ENCODE data around the gene IFI27L2.

IFI27L2 gene

GRCh38 chr14:94145902-94146527, 16.6 kb upstream of the IFI27L2 start:
- no peak overlapping the region for H3K9ac ChIP-seq (ENCODE audit: low read depth, low read length)
- no peak overlapping the region for H3K4me3 ChIP-seq (ENCODE audit: low read depth, low read length)
- H3K9me3 ChIP-seq (ENCODE audit: control insufficient read depth, insufficient read depth, low read length) = no peaks in the 10 kb centered on the region
- peaks cover 5% of the 10 kb centered on the region for H3K4me1 ChIP-seq (ENCODE audit: control insufficient read depth, insufficient read depth, low read length)
- no peaks in the 10 kb centered on the region for H3K36me3 ChIP-seq (ENCODE audit: control insufficient read depth, insufficient read depth, low read length)
- H3K27me3 ChIP-seq (ENCODE audit: control insufficient read depth, insufficient read depth, low read length) = no peaks in the 10 kb centered on the region

- Histone ChIP-seq H3K4me1 (ENCODE audit: control insufficient read depth, insufficient read depth, low read length) (peaks cover 8% of the 10 kb centered on the region), H3K4me3 (ENCODE audit: low read depth, low read length) (no peak overlapping the region), H3K9ac (ENCODE audit: low read depth, low read length) (no peak overlapping the region), H3K36me3 (ENCODE audit: control insufficient read depth, insufficient read depth, low read length) (no peaks in the 10 kb centered on the region), H3K9me3 (ENCODE audit: control insufficient read depth, insufficient read depth, low read length) (no peaks in the 10 kb centered on the region), H3K27me3 (ENCODE audit: control insufficient read depth, insufficient read depth, low read length) (no peaks in the 10 kb centered on the region)
These were observed 15.4 kb upstream of the IFI27L2 start for GRCh38 chr14:94144765-94145164.

GRCh38 chr14:94143711-94144110, 14.3 kb upstream of the IFI27L2 start:
- H3K9me3 ChIP-seq (ENCODE audit: control insufficient read depth, insufficient read depth, low read length) = no peaks in the 10 kb centered on the region
- H3K27me3 ChIP-seq (ENCODE audit: control insufficient read depth, insufficient read depth, low read length) = no peaks in the 10 kb centered on the region
- H3K4me1 ChIP-seq (ENCODE audit: control insufficient read depth, insufficient read depth, low read length) = peaks cover 11% of the 10 kb centered on the region
- H3K9ac ChIP-seq (ENCODE audit: low read depth, low read length) = no peak overlapping the region
- no peak overlapping the region for H3K4me3 ChIP-seq (ENCODE audit: low read depth, low read length)
- no peaks in the 10 kb centered on the region for H3K36me3 ChIP-seq (ENCODE audit: control insufficient read depth, insufficient read depth, low read length)

- no peak overlapping the region for H3K4me3 ChIP-seq (ENCODE audit: low read depth, low read length)
- H3K4me1 ChIP-seq (ENCODE audit: control insufficient read depth, insufficient read depth, low read length) = peaks cover 14% of the 10 kb centered on the region
- no peaks in the 10 kb centered on the region for H3K36me3 ChIP-seq (ENCODE audit: control insufficient read depth, insufficient read depth, low read length)
- no peaks in the 10 kb centered on the region for H3K9me3 ChIP-seq (ENCODE audit: control insufficient read depth, insufficient read depth, low read length)
- no peak overlapping the region for H3K9ac ChIP-seq (ENCODE audit: low read depth, low read length)
- H3K27me3 ChIP-seq (ENCODE audit: control insufficient read depth, insufficient read depth, low read length) = no peaks in the 10 kb centered on the region
These were observed 13.8 kb upstream of the IFI27L2 start for GRCh38 chr14:94143239-94143638.

GRCh38 chr14:94142836-94143235, 13.4 kb upstream of the IFI27L2 start:
- Histone ChIP-seq H3K9me3 (ENCODE audit: control insufficient read depth, insufficient read depth, low read length) (no peaks in the 10 kb centered on the region), H3K9ac (ENCODE audit: low read depth, low read length) (no peak overlapping the region), H3K36me3 (ENCODE audit: control insufficient read depth, insufficient read depth, low read length) (no peaks in the 10 kb centered on the region), H3K4me3 (ENCODE audit: low read depth, low read length) (no peak overlapping the region), H3K27me3 (ENCODE audit: control insufficient read depth, insufficient read depth, low read length) (no peaks in the 10 kb centered on the region), H3K4me1 (ENCODE audit: control insufficient read depth, insufficient read depth, low read length) (peaks cover 14% of the 10 kb centered on the region)

- Histone ChIP-seq H3K4me1 (ENCODE audit: control insufficient read depth, insufficient read depth, low read length) (peaks cover 14% of the 10 kb centered on the region), H3K9ac (ENCODE audit: low read depth, low read length) (no peak overlapping the region), H3K27me3 (ENCODE audit: control insufficient read depth, insufficient read depth, low read length) (peaks cover under 1% of the 10 kb centered on the region), H3K4me3 (ENCODE audit: low read depth, low read length) (no peak overlapping the region), H3K9me3 (ENCODE audit: control insufficient read depth, insufficient read depth, low read length) (no peaks in the 10 kb centered on the region), H3K36me3 (ENCODE audit: control insufficient read depth, insufficient read depth, low read length) (no peaks in the 10 kb centered on the region)
These were observed 12.8 kb upstream of the IFI27L2 start for GRCh38 chr14:94142247-94142646.

- Histone ChIP-seq H3K4me3 (ENCODE audit: low read depth, low read length) (no peak overlapping the region), H3K27me3 (ENCODE audit: control insufficient read depth, insufficient read depth, low read length) (peaks cover 2% of the 10 kb centered on the region), H3K36me3 (ENCODE audit: control insufficient read depth, insufficient read depth, low read length) (no peaks in the 10 kb centered on the region), H3K9ac (ENCODE audit: low read depth, low read length) (no peak overlapping the region), H3K9me3 (ENCODE audit: control insufficient read depth, insufficient read depth, low read length) (no peaks in the 10 kb centered on the region), H3K4me1 (ENCODE audit: control insufficient read depth, insufficient read depth, low read length) (peaks cover 10% of the 10 kb centered on the region)
These were observed 10.0 kb upstream of the IFI27L2 start for GRCh38 chr14:94139421-94139820.

- H3K4me3 ChIP-seq (ENCODE audit: low read depth, low read length) = no peak overlapping the region
These were observed 9.6 kb upstream of the IFI27L2 start for GRCh38 chr14:94139006-94139405.

GRCh38 chr14:94138251-94138650, 8.8 kb upstream of the IFI27L2 start:
- H3K9ac ChIP-seq (ENCODE audit: low read depth, low read length) = no peak overlapping the region
- H3K4me3 ChIP-seq (ENCODE audit: low read depth, low read length) = no peak overlapping the region
- peaks cover 2% of the 10 kb centered on the region for H3K27me3 ChIP-seq (ENCODE audit: control insufficient read depth, insufficient read depth, low read length)
- no peaks in the 10 kb centered on the region for H3K36me3 ChIP-seq (ENCODE audit: control insufficient read depth, insufficient read depth, low read length)
- no peaks in the 10 kb centered on the region for H3K9me3 ChIP-seq (ENCODE audit: control insufficient read depth, insufficient read depth, low read length)
- H3K4me1 ChIP-seq (ENCODE audit: control insufficient read depth, insufficient read depth, low read length) = peaks cover 10% of the 10 kb centered on the region

More at GRCh38 chr14:94139006-94139405, 9.6 kb upstream of the IFI27L2 start:
- Histone ChIP-seq H3K36me3 (ENCODE audit: control insufficient read depth, insufficient read depth, low read length) (no peaks in the 10 kb centered on the region), H3K9me3 (ENCODE audit: control insufficient read depth, insufficient read depth, low read length) (no peaks in the 10 kb centered on the region), H3K4me1 (ENCODE audit: control insufficient read depth, insufficient read depth, low read length) (peaks cover 10% of the 10 kb centered on the region), H3K27me3 (ENCODE audit: control insufficient read depth, insufficient read depth, low read length) (peaks cover 2% of the 10 kb centered on the region), H3K9ac (ENCODE audit: low read depth, low read length) (no peak overlapping the region)

GRCh38 chr14:94136575-94137331, 7.3 kb upstream of the IFI27L2 start:
- peaks cover 10% of the 10 kb centered on the region for H3K4me1 ChIP-seq (ENCODE audit: control insufficient read depth, insufficient read depth, low read length)
- H3K9me3 ChIP-seq (ENCODE audit: control insufficient read depth, insufficient read depth, low read length) = no peaks in the 10 kb centered on the region
- no peak overlapping the region for H3K9ac ChIP-seq (ENCODE audit: low read depth, low read length)
- no peaks in the 10 kb centered on the region for H3K36me3 ChIP-seq (ENCODE audit: control insufficient read depth, insufficient read depth, low read length)
- no peak overlapping the region for H3K4me3 ChIP-seq (ENCODE audit: low read depth, low read length)
- H3K27me3 ChIP-seq (ENCODE audit: control insufficient read depth, insufficient read depth, low read length) = peaks cover 2% of the 10 kb centered on the region

- H3K4me3 ChIP-seq (ENCODE audit: low read depth, low read length) = no peak overlapping the region
- peaks cover 2% of the 10 kb centered on the region for H3K27me3 ChIP-seq (ENCODE audit: control insufficient read depth, insufficient read depth, low read length)
- no peaks in the 10 kb centered on the region for H3K36me3 ChIP-seq (ENCODE audit: control insufficient read depth, insufficient read depth, low read length)
- no peak overlapping the region for H3K9ac ChIP-seq (ENCODE audit: low read depth, low read length)
- H3K9me3 ChIP-seq (ENCODE audit: control insufficient read depth, insufficient read depth, low read length) = no peaks in the 10 kb centered on the region
- H3K4me1 ChIP-seq (ENCODE audit: control insufficient read depth, insufficient read depth, low read length) = peaks cover 10% of the 10 kb centered on the region
These were observed 6.1 kb upstream of the IFI27L2 start for GRCh38 chr14:94135476-94135875.

- Histone ChIP-seq H3K36me3 (ENCODE audit: control insufficient read depth, insufficient read depth, low read length) (no peaks in the 10 kb centered on the region), H3K9ac (ENCODE audit: low read depth, low read length) (no peak overlapping the region), H3K27me3 (ENCODE audit: control insufficient read depth, insufficient read depth, low read length) (peaks cover 6% of the 10 kb centered on the region), H3K4me1 (ENCODE audit: control insufficient read depth, insufficient read depth, low read length) (no peaks in the 10 kb centered on the region), H3K4me3 (ENCODE audit: low read depth, low read length) (no peak overlapping the region), H3K9me3 (ENCODE audit: control insufficient read depth, insufficient read depth, low read length) (no peaks in the 10 kb centered on the region)
These were observed 3.0 kb upstream of the IFI27L2 start for GRCh38 chr14:94132285-94132887.
